HEK293T (cell line): ENCODE results near the gene PIN1.

Experiments used
- CTCF ChIA-PET: fragments of 350-600 bp; formaldehyde crosslinking; extraction: SDS; loops from one replicate; lab custom pipeline; 2021; ENCODE audit warnings: antibody characterized with exemption, inconsistent platforms; lab: Yijun Ruan, JAX
- POLR2A ChIA-PET: fragments of 350-600 bp; formaldehyde crosslinking; extraction: SDS; loops from one replicate; lab custom pipeline; 2020; ENCODE audit warnings: antibody characterized with exemption, inconsistent platforms; lab: Yijun Ruan, JAX
- DNase-seq: peaks from one replicate; pipeline ENCODE4 v3.0.0; 2012; ENCODE audit warnings: mixed read lengths; ENCODE audit errors: extremely low spot score
- ARNT ChIP-seq: fragments of 450-650 bp; IDR thresholded peaks from 2 replicates; pipeline ENCODE4 v1.6.1; 2017; ENCODE audit warnings: mild to moderate bottlenecking
- BHLHE40 ChIP-seq: fragments of 450-650 bp; IDR thresholded peaks from 2 replicates; pipeline ENCODE4 v1.6.1; 2016; ENCODE audit warnings: mild to moderate bottlenecking, moderate library complexity, borderline replicate concordance
- CTBP1 ChIP-seq: fragments of 450-650 bp; IDR thresholded peaks from 2 replicates; pipeline ENCODE4 v1.6.1; 2016; ENCODE audit warnings: borderline replicate concordance
- ELF4 ChIP-seq: fragments of 450-650 bp; IDR thresholded peaks from 2 replicates; pipeline ENCODE4 v1.6.1; 2017; ENCODE audit warnings: antibody characterized with exemption
- FOXA1 ChIP-seq: fragments of 450-650 bp; IDR thresholded peaks from 2 replicates; pipeline ENCODE4 v1.6.1; 2016; ENCODE audit warnings: mild to moderate bottlenecking
- FOXK2 ChIP-seq: fragments of 450-650 bp; IDR thresholded peaks from 2 replicates; pipeline ENCODE4 v1.6.1; 2016; ENCODE audit warnings: mild to moderate bottlenecking
- FOXM1 ChIP-seq: fragments of 450-650 bp; IDR thresholded peaks from 2 replicates; pipeline ENCODE4 v1.6.1; 2017; ENCODE audit warnings: mild to moderate bottlenecking, borderline replicate concordance
- HDGF ChIP-seq: fragments of 450-650 bp; IDR thresholded peaks from 2 replicates; pipeline ENCODE4 v1.6.1; 2017; ENCODE audit warnings: antibody characterized with exemption, borderline replicate concordance
- L3MBTL2 ChIP-seq: fragments of 450-650 bp; conservative IDR thresholded peaks from 2 replicates; pipeline ENCODE4 v1.6.1; 2016; ENCODE audit warnings: mild to moderate bottlenecking
- LEF1 ChIP-seq: fragments of 450-650 bp; IDR thresholded peaks from 2 replicates; pipeline ENCODE4 v1.6.1; 2017; ENCODE audit warnings: mild to moderate bottlenecking, borderline replicate concordance
- NFRKB ChIP-seq: fragments of 450-650 bp; IDR thresholded peaks from 2 replicates; pipeline ENCODE4 v1.6.1; 2016; ENCODE audit warnings: mild to moderate bottlenecking, moderate library complexity
- SP1 ChIP-seq: fragments of 450-650 bp; IDR thresholded peaks from 2 replicates; pipeline ENCODE4 v1.6.1; 2017
- SUZ12 ChIP-seq: fragments of 450-650 bp; IDR thresholded peaks from 2 replicates; pipeline ENCODE4 v1.6.1; 2016; ENCODE audit warnings: mild to moderate bottlenecking
- TARDBP ChIP-seq: fragments of 450-650 bp; IDR thresholded peaks from 2 replicates; pipeline ENCODE4 v1.6.1; 2016
- ZNF384 ChIP-seq: fragments of 450-650 bp; IDR thresholded peaks from 2 replicates; pipeline ENCODE4 v1.6.1; 2016
- TF ChIP-seq, protein P1 (sequence below): fragments of 450-650 bp; IDR thresholded peaks from 2 replicates; pipeline ENCODE4 v1.6.1; 2016

Gene PIN1

DNA sequence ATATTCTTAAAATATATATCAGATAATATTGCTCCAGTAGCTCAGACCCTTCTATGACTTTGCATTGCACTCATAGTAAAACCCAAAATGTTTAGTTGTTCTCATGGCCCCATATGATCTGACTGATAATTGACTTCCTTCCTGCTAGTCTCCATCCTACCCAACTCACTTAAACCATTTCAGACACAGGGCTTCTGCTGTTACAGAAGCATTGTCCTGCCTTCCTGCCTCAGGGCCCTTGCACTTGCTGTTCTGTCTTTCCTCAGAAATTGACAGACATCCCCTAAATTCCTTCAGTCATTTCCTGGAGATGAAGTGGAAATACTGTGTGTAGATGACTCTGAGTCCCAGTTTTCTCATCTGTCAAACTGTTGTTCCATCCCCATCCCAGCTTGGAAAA is 36.0 kb upstream of the PIN1 start:
- TF ChIP-seq NFRKB (no peak), ARNT (no peak), SUZ12 (no peak), CTBP1 (no peak), BHLHE40 (no peak)
- TF ChIP-seq, protein P1, sequence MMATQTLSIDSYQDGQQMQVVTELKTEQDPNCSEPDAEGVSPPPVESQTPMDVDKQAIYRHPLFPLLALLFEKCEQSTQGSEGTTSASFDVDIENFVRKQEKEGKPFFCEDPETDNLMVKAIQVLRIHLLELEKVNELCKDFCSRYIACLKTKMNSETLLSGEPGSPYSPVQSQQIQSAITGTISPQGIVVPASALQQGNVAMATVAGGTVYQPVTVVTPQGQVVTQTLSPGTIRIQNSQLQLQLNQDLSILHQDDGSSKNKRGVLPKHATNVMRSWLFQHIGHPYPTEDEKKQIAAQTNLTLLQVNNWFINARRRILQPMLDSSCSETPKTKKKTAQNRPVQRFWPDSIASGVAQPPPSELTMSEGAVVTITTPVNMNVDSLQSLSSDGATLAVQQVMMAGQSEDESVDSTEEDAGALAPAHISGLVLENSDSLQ = no peak
- CTCF ChIA-PET = no interaction called here
- DNase-seq = no peak
- POLR2A ChIA-PET = interaction anchor here (1.2 kb wide), 1 partner anchor 20 kb away, joined by 6 read pairs; the partner anchor contains the start of gene FBXL12

DNA sequence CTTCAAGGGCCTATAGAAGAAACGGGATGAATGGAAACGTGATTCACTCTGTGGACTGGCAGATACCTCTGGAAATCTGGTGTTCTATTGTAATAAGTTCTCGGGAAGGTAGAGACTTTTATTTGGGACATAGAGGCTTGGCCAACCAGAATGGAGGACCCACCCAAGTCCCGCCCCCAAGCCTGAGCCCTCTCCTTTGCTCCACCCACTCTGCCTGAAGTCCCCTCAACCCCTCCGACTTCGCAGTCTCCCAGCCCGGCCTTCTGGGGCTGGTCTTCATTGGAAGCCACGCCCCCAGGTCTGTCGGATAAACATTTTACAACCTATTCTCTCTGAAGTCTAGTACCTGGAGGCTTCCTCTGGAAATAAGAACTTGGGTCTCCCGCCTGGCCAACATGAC is 33.1 kb upstream of the PIN1 start:
- TF ChIP-seq CTBP1 (no peak), L3MBTL2 (no peak), FOXA1 (no peak), ARNT (no peak), TARDBP (no peak)
- CTCF ChIA-PET = no interaction called here
- POLR2A ChIA-PET = no interaction called here
- DNase-seq = no peak

DNA sequence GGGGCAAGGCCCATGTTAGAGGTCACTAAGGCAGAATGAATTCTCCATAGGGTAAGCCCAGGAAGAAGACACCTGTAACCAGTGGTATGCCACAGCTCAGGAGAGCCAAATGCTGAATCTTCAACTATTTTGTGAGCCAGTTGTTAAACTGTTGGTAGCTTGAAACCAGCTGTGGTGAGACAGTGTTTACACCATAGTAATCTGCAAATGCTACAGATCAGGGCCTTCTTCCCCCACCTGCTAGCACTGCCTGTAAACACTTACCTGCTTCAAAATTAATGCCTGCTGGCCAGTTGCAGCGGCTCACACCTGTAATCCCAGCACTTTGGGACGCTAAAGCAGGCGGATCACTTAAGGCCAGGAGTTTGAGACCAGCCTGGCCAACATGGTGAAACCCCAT is 28.3 kb upstream of the PIN1 start:
- no peak for DNase-seq
- ChIA-PET CTCF (interaction anchor here (0.6 to 0.7 kb wide), 2 partner anchors 193 to 1073 kb away, joined by 4 read pairs; no protein-coding TSS in a partner anchor), POLR2A (interaction anchor here (1.0 kb wide), 1 partner anchor 12 kb away, joined by 4 read pairs; the partner anchor contains the start of gene FBXL12)
- TF ChIP-seq FOXM1 (no peak), NFRKB (no peak), LEF1 (no peak), ELF4 (no peak), ZNF384 (no peak), CTBP1 (no peak), SUZ12 (no peak), FOXK2 (no peak)

DNA sequence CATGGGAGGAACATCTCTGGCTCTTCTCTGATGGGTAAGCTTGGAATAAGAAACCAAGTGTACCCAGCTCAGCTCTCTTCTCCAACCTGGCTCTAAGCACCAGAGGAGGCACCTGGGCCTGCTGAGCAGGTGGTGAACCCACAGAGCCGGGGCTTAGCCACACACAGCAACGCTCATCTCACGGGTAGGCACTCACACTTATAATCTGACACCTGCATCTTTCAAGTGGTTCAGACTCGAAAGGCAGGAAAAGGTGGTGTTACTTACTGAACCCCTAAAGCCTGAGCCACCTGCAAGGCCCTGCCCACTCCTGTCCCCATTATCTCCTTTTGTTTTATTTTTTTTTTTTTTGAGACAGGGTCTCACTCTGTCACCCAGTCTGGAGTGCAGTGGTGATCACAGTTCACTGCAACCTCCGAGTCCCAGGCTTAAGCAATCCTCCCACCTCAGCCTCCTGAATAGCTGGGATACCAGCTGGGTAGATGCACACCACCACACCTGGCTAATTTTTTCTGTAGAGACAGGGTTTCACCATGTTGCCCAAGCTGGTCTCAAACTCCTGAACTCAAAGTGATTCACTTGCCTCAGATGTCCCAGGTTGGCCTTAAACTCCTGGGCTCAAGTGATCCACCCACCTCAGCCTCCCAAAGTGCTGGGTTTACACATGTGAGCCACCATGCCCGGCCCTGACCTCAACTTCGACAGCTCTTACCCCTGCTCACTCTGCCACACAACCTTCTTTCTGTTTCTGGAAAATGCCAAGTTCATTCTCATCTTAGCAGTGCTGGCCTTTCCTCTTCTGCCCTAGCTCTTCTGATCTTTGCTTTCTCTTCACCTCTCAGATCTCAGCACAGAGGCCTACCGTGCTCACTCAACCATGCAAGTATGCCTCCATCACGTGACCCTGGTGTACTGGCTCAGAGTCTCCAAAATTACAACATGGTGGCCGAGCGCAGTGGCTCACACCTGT is 26.0 kb upstream of the PIN1 start:
- CTCF ChIA-PET = interaction anchor here (0.6 kb wide), 1 partner anchor 27 kb away, joined by 3 read pairs; no protein-coding TSS in a partner anchor
- DNase-seq = no peak
- POLR2A ChIA-PET = no interaction called here
- TF ChIP-seq FOXA1 (no peak), ZNF384 (no peak), L3MBTL2 (no peak), CTBP1 (no peak), TARDBP (no peak), ELF4 (no peak), HDGF (no peak), NFRKB (no peak), SP1 (no peak), FOXK2 (no peak), BHLHE40 (no peak), SUZ12 (no peak), ARNT (no peak), LEF1 (no peak), FOXM1 (no peak)
- TF ChIP-seq, protein P1 = no peak

DNA sequence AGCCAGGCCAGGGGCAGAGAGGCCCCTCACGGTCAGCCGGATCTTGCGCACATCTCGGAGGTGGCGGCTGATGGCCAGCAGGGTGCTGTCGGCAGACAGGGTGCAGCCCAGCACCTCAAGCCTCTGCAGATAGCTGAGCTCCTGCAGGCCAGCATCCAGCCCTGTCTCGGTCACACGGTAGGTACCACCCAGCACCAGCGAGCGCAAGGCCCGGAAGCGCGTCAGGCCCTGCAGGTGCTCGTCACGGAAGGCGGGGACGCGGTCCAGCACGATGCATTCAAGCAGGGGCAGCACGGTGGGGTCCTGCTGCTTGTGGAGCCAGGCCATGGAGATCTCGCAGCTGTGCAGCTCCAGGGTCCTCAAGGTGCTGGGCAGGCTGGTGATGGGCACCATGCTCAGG is 24.0 kb upstream of the PIN1 start:
- no peak for DNase-seq
- ChIA-PET CTCF (no interaction called here), POLR2A (no interaction called here)
- TF ChIP-seq FOXK2 (no peak), FOXM1 (no peak), SP1 (no peak), BHLHE40 (no peak), NFRKB (no peak), ELF4 (no peak), SUZ12 (no peak), TARDBP (no peak), LEF1 (no peak), CTBP1 (no peak), HDGF (no peak), ARNT (no peak), ZNF384 (no peak)
- TF ChIP-seq, protein P1 = no peak
